Measurements from ENCODE around the gene SLC39A11. TPM values are rescaled to one million over a fixed set of nuclear protein-coding genes. Genes with fewer than 3 reads are reported as not detected.

The SLC39A11 gene
- total RNA-seq, 1 experiment from 2014 or later = 57.1 TPM

DNA sequence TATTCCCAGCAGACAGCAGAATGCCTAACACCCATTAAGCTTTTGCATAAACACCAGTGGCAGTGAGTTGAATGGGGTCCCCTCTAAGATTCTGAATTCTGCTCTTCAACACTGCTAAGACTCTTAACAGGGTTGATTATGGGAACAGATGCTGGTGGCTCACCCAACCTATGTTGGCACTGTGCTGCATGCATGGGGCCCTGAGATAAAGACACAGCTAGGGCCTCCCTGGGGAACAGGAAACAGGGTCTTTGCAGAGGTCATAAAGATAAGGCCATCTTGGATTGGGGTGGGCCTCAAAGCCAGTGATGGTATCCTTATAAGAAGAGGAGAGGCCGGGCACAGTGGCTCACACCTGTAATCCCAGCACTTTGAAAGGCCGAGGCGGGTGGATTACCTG, 190.8 kb downstream of the SLC39A11 start:
- no peak for TF ChIP-seq CTCF (conservative IDR thresholded peaks at IDR 0.05)
- TF ChIP-seq EZH2 (IDR thresholded peaks at IDR 0.05; ENCODE audit: low read depth) = no peak
- Histone ChIP-seq H3K4me1 (replicated peaks; ENCODE audit: insufficient read depth) (no peaks in the 10 kb centered on the region), H3K4me2 (no peak overlapping the region), H3K27ac (no peak overlapping the region), H3K4me3 (no peak overlapping the region), H3F3A (ENCODE audit: insufficient read depth, low read depth) (no peaks in the 10 kb centered on the region), H3K9me2 (ENCODE audit: insufficient read depth) (no peaks in the 10 kb centered on the region), H4K20me1 (ENCODE audit: insufficient read depth) (no peaks in the 10 kb centered on the region; the same call in 1 of the 2 replicates), H3K79me2 (ENCODE audit: low read depth) (no peaks in the 10 kb centered on the region), H3K36me3 (ENCODE audit: low read depth) (no peaks in the 10 kb centered on the region), H3K27me3 (ENCODE audit: insufficient read depth, low read depth) (no peaks in the 10 kb centered on the region), H3K9me3 (ENCODE audit: insufficient read depth, low read depth) (no peaks in the 10 kb centered on the region), H2AFZ (no peak overlapping the region)
- intact Hi-C loops (cut with micrococcal nuclease; ENCODE audit: unreplicated experiment) = no loop called here
- BruUV-seq (replicated peaks) = no TSS peak
- DNase-seq = no peak
- CTCF ChIA-PET = no interaction called here
- POLR2A ChIA-PET (ENCODE audit: unreplicated experiment) = no interaction called here

- Histone ChIP-seq H3K9me3 (ENCODE audit: insufficient read depth, low read depth) (no peaks in the 10 kb centered on the region), H3K4me3 (no peak overlapping the region), H2AFZ (no peak overlapping the region), H3K27ac (no peak overlapping the region), H4K20me1 (ENCODE audit: insufficient read depth) (no peaks in the 10 kb centered on the region; the same call in 1 of the 2 replicates), H3K9me2 (ENCODE audit: insufficient read depth) (no peaks in the 10 kb centered on the region), H3K27me3 (ENCODE audit: insufficient read depth, low read depth) (no peaks in the 10 kb centered on the region), H3K36me3 (ENCODE audit: low read depth) (no peaks in the 10 kb centered on the region), H3F3A (ENCODE audit: insufficient read depth, low read depth) (no peaks in the 10 kb centered on the region), H3K4me1 (replicated peaks; ENCODE audit: insufficient read depth) (peaks cover 4% of the 10 kb centered on the region; the same call in 1 of the 2 replicates), H3K79me2 (ENCODE audit: low read depth) (no peaks in the 10 kb centered on the region), H3K4me2 (no peak overlapping the region)
- DNase-seq = no peak
- CTCF ChIA-PET = no interaction called here
- intact Hi-C loops (cut with micrococcal nuclease; ENCODE audit: unreplicated experiment) = no loop called here
- POLR2A ChIA-PET (ENCODE audit: unreplicated experiment) = no interaction called here
- no peak for TF ChIP-seq CTCF (conservative IDR thresholded peaks at IDR 0.05)
- TF ChIP-seq EZH2 (IDR thresholded peaks at IDR 0.05; ENCODE audit: low read depth) = no peak
- BruUV-seq (replicated peaks) = no TSS peak
Measured at GRCh38 chr17:72901083-72901482, 191.4 kb downstream of the SLC39A11 start.

DNA sequence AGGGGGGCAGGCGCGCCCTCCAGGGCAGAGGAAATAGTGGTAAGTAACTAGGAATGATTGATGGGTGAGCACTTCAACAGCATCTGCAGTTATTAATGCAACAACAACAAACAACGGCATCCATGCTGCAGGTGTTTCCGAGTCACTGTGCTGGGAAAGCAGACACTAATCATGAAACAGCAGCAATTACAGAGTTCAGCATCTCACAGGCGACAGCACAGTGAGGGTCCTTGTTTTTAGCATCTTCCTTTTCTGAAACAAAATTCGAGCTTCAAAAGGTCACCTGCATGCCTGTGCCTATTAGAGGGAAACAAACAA, 191.9 kb downstream of the SLC39A11 start:
- no peak for TF ChIP-seq CTCF (conservative IDR thresholded peaks at IDR 0.05)
- TF ChIP-seq EZH2 (IDR thresholded peaks at IDR 0.05; ENCODE audit: low read depth) = no peak
- intact Hi-C loops (cut with micrococcal nuclease; ENCODE audit: unreplicated experiment) = no loop called here
- POLR2A ChIA-PET (ENCODE audit: unreplicated experiment) = no interaction called here

More for the DNA sequence above, 191.9 kb downstream of the SLC39A11 start:
- no peak for DNase-seq
- Histone ChIP-seq H3K36me3 (ENCODE audit: low read depth) (no peaks in the 10 kb centered on the region), H3K79me2 (ENCODE audit: low read depth) (no peaks in the 10 kb centered on the region), H3K27me3 (ENCODE audit: insufficient read depth, low read depth) (no peaks in the 10 kb centered on the region), H3F3A (ENCODE audit: insufficient read depth, low read depth) (no peaks in the 10 kb centered on the region), H3K4me3 (no peak overlapping the region), H3K4me2 (no peak overlapping the region), H2AFZ (no peak overlapping the region), H3K27ac (no peak overlapping the region), H3K9me3 (ENCODE audit: insufficient read depth, low read depth) (no peaks in the 10 kb centered on the region), H3K9me2 (ENCODE audit: insufficient read depth) (no peaks in the 10 kb centered on the region), H4K20me1 (ENCODE audit: insufficient read depth) (no peaks in the 10 kb centered on the region; the same call in 1 of the 2 replicates), H3K4me1 (replicated peaks; ENCODE audit: insufficient read depth) (peaks cover 9% of the 10 kb centered on the region; the same call in 1 of the 2 replicates)
- BruUV-seq (replicated peaks) = no TSS peak
- CTCF ChIA-PET = no interaction called here

Data from PC-9 (cell line).